ENCODE results near the gene HRH2.
"Not testable (repeated sequence)": the region's sequence is repeated elsewhere in the genome, so short reads cannot be mapped to it uniquely, and the experiment has no call there.

- TF ChIP-seq POLR2A, CTCF (IDR thresholded peaks at IDR 0.05): not testable (repeated sequence)
Measured at GRCh38 chr5:175759991-175760390, 102.1 kb downstream of the HRH2 start.

All from lower leg skin (tissue), 3 donors.